ENCODE results near the gene HLX. TPM values are rescaled to one million over a fixed set of nuclear protein-coding genes. Genes with fewer than 3 reads are reported as not detected.

The HLX gene
- total RNA-seq, 2 experiments from 2014 or later: 0.27 to 0.39 TPM

- ChIA-PET POLR2A (no interaction called here), CTCF (no interaction called here)
- ATAC-seq (ENCODE audit: poor library complexity) (no peak), DNase-seq (no peak)
- no peak for TF ChIP-seq CTCF (IDR thresholded peaks at IDR 0.05)
- Histone ChIP-seq H3K4me1 (ENCODE audit: insufficient read depth, low read length) (no peaks in the 10 kb centered on the region), H3K27me3 (ENCODE audit: control insufficient read depth in 1 of 2, insufficient read depth in 2 of 2, low read length in 2 of 2) (peaks cover 3 to 6% of the 10 kb centered on the region in 2 experiments), H3K36me3 (ENCODE audit: insufficient read depth, low read length) (no peaks in the 10 kb centered on the region), H3K27ac (ENCODE audit: low read depth in 1 of 2, low read length in 2 of 2) (no peak overlapping the region), H3K4me3 (ENCODE audit: low read length) (no peak overlapping the region), H3K9me3 (ENCODE audit: control insufficient read depth in 1 of 2, insufficient read depth in 1 of 2, low read length in 2 of 2) (no peaks in the 10 kb centered on the region)
- Mint-ChIP-seq H3K27me3 (peaks cover 4% of the 10 kb centered on the region), H3K36me3 (ENCODE audit: low read depth) (no peaks in the 10 kb centered on the region), H3K4me3 (no peak overlapping the region), H3K4me1 (ENCODE audit: low read depth) (no peaks in the 10 kb centered on the region), H3K9me3 (no peaks in the 10 kb centered on the region), H3K27ac (no peak overlapping the region)
- intact Hi-C loops (cut with DNase I, micrococcal nuclease): no loop called here
These were observed 46.9 kb downstream of the HLX start for GRCh38 chr1:220926146-220926545.

- H3K4me3 Mint-ChIP-seq: no peak overlapping the region
- POLR2A ChIA-PET: no interaction called here
- intact Hi-C loops (cut with DNase I, micrococcal nuclease): no loop called here
- ATAC-seq (ENCODE audit: poor library complexity) (no peak), DNase-seq (no peak)
- peaks cover 3 to 6% of the 10 kb centered on the region in 2 experiments for H3K27me3 ChIP-seq (ENCODE audit: control insufficient read depth in 1 of 2, insufficient read depth in 2 of 2, low read length in 2 of 2)
- H3K27ac ChIP-seq (ENCODE audit: low read depth in 1 of 2, low read length in 2 of 2): no peak overlapping the region
- no peak for TF ChIP-seq CTCF (IDR thresholded peaks at IDR 0.05)
- no peaks in the 10 kb centered on the region for H3K4me1 ChIP-seq (ENCODE audit: insufficient read depth, low read length)
- H3K27ac Mint-ChIP-seq: no peak overlapping the region
- H3K9me3 Mint-ChIP-seq: no peaks in the 10 kb centered on the region
- CTCF ChIA-PET: no interaction called here
- H3K4me3 ChIP-seq (ENCODE audit: low read length): no peak overlapping the region
- no peaks in the 10 kb centered on the region for H3K36me3 ChIP-seq (ENCODE audit: insufficient read depth, low read length)
- no peaks in the 10 kb centered on the region for H3K9me3 ChIP-seq (ENCODE audit: control insufficient read depth in 1 of 2, insufficient read depth in 1 of 2, low read length in 2 of 2)
- no peaks in the 10 kb centered on the region for H3K4me1 Mint-ChIP-seq (ENCODE audit: low read depth)
- peaks cover 4% of the 10 kb centered on the region for H3K27me3 Mint-ChIP-seq
- H3K36me3 Mint-ChIP-seq (ENCODE audit: low read depth): no peaks in the 10 kb centered on the region
These were observed 48.2 kb downstream of the HLX start for GRCh38 chr1:220927442-220927841.

- Histone ChIP-seq H3K9me3 (ENCODE audit: control insufficient read depth in 1 of 2, insufficient read depth in 1 of 2, low read length in 2 of 2) (no peaks in the 10 kb centered on the region), H3K27me3 (ENCODE audit: control insufficient read depth in 1 of 2, insufficient read depth in 2 of 2, low read length in 2 of 2) (peaks cover 3 to 6% of the 10 kb centered on the region in 2 experiments), H3K4me1 (ENCODE audit: insufficient read depth, low read length) (no peaks in the 10 kb centered on the region), H3K36me3 (ENCODE audit: insufficient read depth, low read length) (no peaks in the 10 kb centered on the region), H3K4me3 (ENCODE audit: low read length) (no peak overlapping the region), H3K27ac (ENCODE audit: low read depth in 1 of 2, low read length in 2 of 2) (no peak overlapping the region)
- no peaks in the 10 kb centered on the region for H3K36me3 Mint-ChIP-seq (ENCODE audit: low read depth)
- ATAC-seq (ENCODE audit: poor library complexity) (no peak), DNase-seq (no peak)
- H3K4me1 Mint-ChIP-seq (ENCODE audit: low read depth): no peaks in the 10 kb centered on the region
- intact Hi-C loops (cut with DNase I, micrococcal nuclease): no loop called here
- no peak overlapping the region for H3K27ac Mint-ChIP-seq
- ChIA-PET POLR2A (no interaction called here), CTCF (no interaction called here)
- no peak for TF ChIP-seq CTCF (IDR thresholded peaks at IDR 0.05)
- no peaks in the 10 kb centered on the region for H3K9me3 Mint-ChIP-seq
- no peak overlapping the region for H3K4me3 Mint-ChIP-seq
- peaks cover 4% of the 10 kb centered on the region for H3K27me3 Mint-ChIP-seq
These were observed 49.1 kb downstream of the HLX start for GRCh38 chr1:220928320-220928719.
